HepG2 (cell line): Measurements from ENCODE around the gene CLDN24. TPM values are rescaled to one million over a fixed set of nuclear protein-coding genes. Genes with fewer than 3 reads are reported as not detected.

ENCODE experiments used
- ATAC-seq: fragments of 200-7000 bp; cut with Tn5 transposase; 3 replicates; pipeline ENCODE4 v1.9.1; 2020; ENCODE audit warnings: mild to moderate bottlenecking, moderate library complexity
- BruUV-seq: library from RNA; stranded (reverse); fragments of 400-500 nt; replicated peaks from 2 replicates; lab custom pipeline; 2021; lab: Mats Ljungman, UMichigan
- CTCF ChIA-PET: fragments of 300-600 bp; formaldehyde crosslinking; extraction: SDS; loops from one replicate; lab custom pipeline; 2021; ENCODE audit warnings: low total read pairs, inconsistent platforms, low intra/inter-chr PET ratio; lab: Yijun Ruan, JAX
- POLR2A ChIA-PET: fragments of 350-600 bp; sonication (Branson Sonifier 250); formaldehyde crosslinking; loops from one replicate; lab custom pipeline; 2020; ENCODE audit warnings: antibody characterized with exemption, inconsistent platforms; lab: Yijun Ruan, JAX
- DNase-seq: peaks from one replicate; pipeline ENCODE4 v3.0.0-alpha.2; 2015; ENCODE audit warnings: low spot score
- FAIRE-seq: peaks from 3 replicates; lab custom pipeline; 2011; peaks lifted over from hg19 to GRCh38; lab: Jason Lieb, UNC
- H2AFZ ChIP-seq: one replicate; pipeline ENCODE4 v1.6.1; 2011; ENCODE audit warnings: low read length, inconsistent platforms
- H3K27ac ChIP-seq: fragments of 300-600 bp; 3 replicates; pipeline ENCODE4 v1.8.0; 2011; ENCODE audit warnings: mixed run types, mild to moderate bottlenecking, mixed read lengths, low read length, inconsistent platforms; ENCODE audit not compliant: insufficient read depth; ENCODE audit errors: extremely low read length
- H3K27me3 ChIP-seq, 2 experiments: fragments of 200-600 bp in 1 of 2; 2 replicates in 1 of 2; 3 replicates in 1 of 2; pipeline versions ENCODE4 v1.6.0 to v1.8.0; 2011; ENCODE audit warnings: low read length in 2 of 2, mild to moderate bottlenecking in 2 of 2, moderate library complexity in 2 of 2, inconsistent platforms in 1 of 2; ENCODE audit not compliant: insufficient read depth in 2 of 2, control insufficient read depth in 1 of 2
- H3K36me3 ChIP-seq, 2 experiments: fragments of 200-600 bp in 1 of 2; replicated peaks in 1 of 2; 2 replicates in 1 of 2; 3 replicates in 1 of 2; pipeline versions ENCODE4 v1.5.1 to v1.8.0; 2011; ENCODE audit warnings: low read length in 2 of 2, inconsistent platforms in 1 of 2; ENCODE audit not compliant: insufficient read depth in 2 of 2, control insufficient read depth in 1 of 2
- H3K4me1 ChIP-seq: 2 replicates; pipeline ENCODE4 v1.5.1; 2012; ENCODE audit warnings: low read length, inconsistent platforms; ENCODE audit not compliant: insufficient read depth
- H3K4me2 ChIP-seq: 2 replicates; pipeline ENCODE4 v1.6.0; 2011; ENCODE audit warnings: low read depth, low read length, inconsistent platforms
- H3K4me3 ChIP-seq, 3 experiments: fragments of 200-600 bp in 1 of 3; sonication (generic), shearing (Covaris generic) in 1 of 3; replicated peaks in 1 of 3; 2 replicates each; pipeline ENCODE4 v1.5.1; 2011 to 2016; ENCODE audit warnings: low read length in 3 of 3, inconsistent platforms in 2 of 3, low read depth in 2 of 3, mild to moderate bottlenecking in 2 of 3, control low read depth in 1 of 3, mixed read lengths in 1 of 3; ENCODE audit not compliant: insufficient read depth in 1 of 3
- H3K79me2 ChIP-seq: one replicate; pipeline ENCODE4 v1.6.1; 2011; ENCODE audit warnings: low read length, inconsistent platforms; ENCODE audit not compliant: insufficient read depth
- H3K9ac ChIP-seq: 2 replicates; pipeline ENCODE4 v1.6.0; 2011; ENCODE audit warnings: mild to moderate bottlenecking, low read depth, low read length, inconsistent platforms; ENCODE audit not compliant: insufficient read depth
- H3K9me3 ChIP-seq: 2 replicates; pipeline ENCODE4 v1.5.1; 2012; ENCODE audit warnings: mild to moderate bottlenecking, low read length
- H4K20me1 ChIP-seq: 2 replicates; pipeline ENCODE4 v1.6.0; 2011; ENCODE audit warnings: inconsistent platforms, mild to moderate bottlenecking, low read length, moderate library complexity; ENCODE audit not compliant: insufficient read depth
- AGO1 ChIP-seq: fragments of 200-400 bp; formaldehyde crosslinking; IDR thresholded peaks from 2 replicates; pipeline ENCODE4 v1.6.1; 2017; ENCODE audit warnings: mild to moderate bottlenecking, low read depth, low read length, moderate library complexity; ENCODE audit not compliant: poor library complexity, severe bottlenecking
- ARID2 ChIP-seq: sonication (generic); formaldehyde crosslinking; IDR thresholded peaks from 2 replicates; pipeline ENCODE4 v1.8.1; 2022; ENCODE audit warnings: mild to moderate bottlenecking, missing genetic modification reagents, borderline replicate concordance
- ARNTL ChIP-seq: sonication (generic); formaldehyde crosslinking; IDR thresholded peaks from 2 replicates; pipeline ENCODE4 v1.4.0; 2020; ENCODE audit warnings: mild to moderate bottlenecking, missing genetic modification reagents
- FOXJ3 ChIP-seq: sonication (generic); formaldehyde crosslinking; IDR thresholded peaks from 2 replicates; pipeline ENCODE4 v1.4.0; 2020; ENCODE audit warnings: missing genetic modification reagents, mild to moderate bottlenecking, borderline replicate concordance
- SMC3 ChIP-seq: IDR thresholded peaks from 2 replicates; pipeline ENCODE4 v1.6.1; 2011; ENCODE audit warnings: low read length, improper control_type of control experiment
- TGIF2 ChIP-seq: IDR thresholded peaks from 2 replicates; pipeline ENCODE4 v1.6.1; 2016; ENCODE audit warnings: control low read depth, missing compliant biosample characterization
- ZNF317 ChIP-seq: sonication (generic); formaldehyde crosslinking; IDR thresholded peaks from 2 replicates; pipeline ENCODE4 v1.5.0; 2020; ENCODE audit warnings: mild to moderate bottlenecking, missing genetic modification reagents
- ZSCAN20 ChIP-seq: sonication (generic); formaldehyde crosslinking; IDR thresholded peaks from 2 replicates; pipeline ENCODE4 v1.4.0; 2020; ENCODE audit warnings: missing genetic modification reagents, mild to moderate bottlenecking, borderline replicate concordance
- WGBS: methylation state at CpG from one replicate; pipeline ENCODE4 v1.1.6; 2017; ENCODE audit warnings: low lambda C conversion rate; 5-methylcytosine and 5-hydroxymethylcytosine counted together
- in situ Hi-C: cut with HindIII; loops from 2 replicates; pipeline ENCODE4 v1.10.0; 2017; ENCODE audit warnings: low pct_unique_long_range_greater_than_20kb; ENCODE audit not compliant: extremely low pct_ligation_motif_present
- intact Hi-C: fragments of 100-400 bp; cut with micrococcal nuclease; formaldehyde crosslinking; loops from one replicate; pipeline ENCODE4 v1.10.0; 2022; ENCODE audit not compliant: unreplicated experiment
- polyA plus RNA-seq, 8 experiments: library from polyadenylated mRNA; depleted of rRNA in 3 of 8; stranded (reverse) in 7 of 8; unstranded in 1 of 8; fragments of >200 nt; fragmentation: Illumina TruSeq in 4 of 8; extraction: Trizol in 4 of 8; gene quantifications; 2 replicates each; pipeline versions ENCODE4 v1.2.1 to v1.2.3, GENCODE V29; 2011 to 2016; ENCODE audit warnings: low read depth in 4 of 8, missing spikeins in 1 of 8, mixed read lengths in 1 of 8; ENCODE audit not compliant: insufficient read depth in 1 of 8
- total RNA-seq, 5 experiments: library from RNA; depleted of rRNA; stranded (reverse); fragments of >200 nt; fragmentation: Illumina TruSeq; extraction: Trizol; gene quantifications; 2 replicates each; pipeline ENCODE4 v1.2.3, GENCODE V29; 2016; ENCODE audit warnings: low read depth in 1 of 5
- TF ChIP-seq, protein P1 (sequence below): sonication (generic); formaldehyde crosslinking; IDR thresholded peaks from 2 replicates; pipeline ENCODE4 v1.8.0; 2022; ENCODE audit warnings: missing genetic modification reagents, mild to moderate bottlenecking, borderline replicate concordance
- TF ChIP-seq, protein P2 (sequence below): sonication (generic); formaldehyde crosslinking; IDR thresholded peaks from 2 replicates; pipeline ENCODE4 v1.4.0; 2020; ENCODE audit warnings: missing genetic modification reagents, mild to moderate bottlenecking, borderline replicate concordance
- TF ChIP-seq, protein P3 (sequence below), 2 experiments: sonication (generic) in 1 of 2; formaldehyde crosslinking in 1 of 2; IDR thresholded peaks; 2 replicates each; pipeline versions ENCODE4 v1.4.0 to v1.6.1; 2018 to 2020; ENCODE audit warnings: missing genetic modification reagents in 2 of 2, borderline replicate concordance in 1 of 2, low read depth in 1 of 2, mild to moderate bottlenecking in 1 of 2, missing biosample characterization in 1 of 2
- TF ChIP-seq, protein P4 (sequence below): sonication (generic); formaldehyde crosslinking; IDR thresholded peaks from 2 replicates; pipeline ENCODE4 v1.5.0; 2020; ENCODE audit warnings: mild to moderate bottlenecking, missing genetic modification reagents, borderline replicate concordance

CLDN24 gene
- total and polyA plus RNA-seq, 2 of the 13 experiments (the other 11 are each of a cell fraction or from before 2014, with no cell fraction given): not detected

DNA sequence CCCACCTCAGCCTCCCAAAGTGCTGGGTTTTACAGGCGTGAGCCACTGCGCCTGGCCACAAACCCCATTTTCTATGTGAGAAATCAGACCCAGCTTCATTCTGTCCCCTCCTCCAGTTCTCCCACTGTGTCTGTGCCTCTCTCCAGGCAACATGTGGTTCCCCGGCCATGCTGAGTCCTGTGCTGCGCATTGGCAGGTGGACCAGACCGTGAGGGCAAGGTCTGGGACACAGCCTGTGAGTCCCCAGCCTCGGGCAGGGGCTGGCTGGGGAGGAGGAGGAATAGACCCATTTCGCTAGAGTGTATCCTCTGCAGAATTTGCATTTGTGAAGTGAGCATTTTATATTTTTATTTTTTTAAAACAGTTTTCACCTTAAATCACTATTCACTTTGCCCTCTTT, 21.5 kb upstream of the CLDN24 start (continued):
- TF ChIP-seq FOXJ3 (CRISPR knock-in tag) (no peak), ARID2 (CRISPR knock-in tag) (no peak)
- TF ChIP-seq, protein P1, sequence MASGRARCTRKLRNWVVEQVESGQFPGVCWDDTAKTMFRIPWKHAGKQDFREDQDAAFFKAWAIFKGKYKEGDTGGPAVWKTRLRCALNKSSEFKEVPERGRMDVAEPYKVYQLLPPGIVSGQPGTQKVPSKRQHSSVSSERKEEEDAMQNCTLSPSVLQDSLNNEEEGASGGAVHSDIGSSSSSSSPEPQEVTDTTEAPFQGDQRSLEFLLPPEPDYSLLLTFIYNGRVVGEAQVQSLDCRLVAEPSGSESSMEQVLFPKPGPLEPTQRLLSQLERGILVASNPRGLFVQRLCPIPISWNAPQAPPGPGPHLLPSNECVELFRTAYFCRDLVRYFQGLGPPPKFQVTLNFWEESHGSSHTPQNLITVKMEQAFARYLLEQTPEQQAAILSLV (CRISPR knock-in tag): no peak

DNA sequence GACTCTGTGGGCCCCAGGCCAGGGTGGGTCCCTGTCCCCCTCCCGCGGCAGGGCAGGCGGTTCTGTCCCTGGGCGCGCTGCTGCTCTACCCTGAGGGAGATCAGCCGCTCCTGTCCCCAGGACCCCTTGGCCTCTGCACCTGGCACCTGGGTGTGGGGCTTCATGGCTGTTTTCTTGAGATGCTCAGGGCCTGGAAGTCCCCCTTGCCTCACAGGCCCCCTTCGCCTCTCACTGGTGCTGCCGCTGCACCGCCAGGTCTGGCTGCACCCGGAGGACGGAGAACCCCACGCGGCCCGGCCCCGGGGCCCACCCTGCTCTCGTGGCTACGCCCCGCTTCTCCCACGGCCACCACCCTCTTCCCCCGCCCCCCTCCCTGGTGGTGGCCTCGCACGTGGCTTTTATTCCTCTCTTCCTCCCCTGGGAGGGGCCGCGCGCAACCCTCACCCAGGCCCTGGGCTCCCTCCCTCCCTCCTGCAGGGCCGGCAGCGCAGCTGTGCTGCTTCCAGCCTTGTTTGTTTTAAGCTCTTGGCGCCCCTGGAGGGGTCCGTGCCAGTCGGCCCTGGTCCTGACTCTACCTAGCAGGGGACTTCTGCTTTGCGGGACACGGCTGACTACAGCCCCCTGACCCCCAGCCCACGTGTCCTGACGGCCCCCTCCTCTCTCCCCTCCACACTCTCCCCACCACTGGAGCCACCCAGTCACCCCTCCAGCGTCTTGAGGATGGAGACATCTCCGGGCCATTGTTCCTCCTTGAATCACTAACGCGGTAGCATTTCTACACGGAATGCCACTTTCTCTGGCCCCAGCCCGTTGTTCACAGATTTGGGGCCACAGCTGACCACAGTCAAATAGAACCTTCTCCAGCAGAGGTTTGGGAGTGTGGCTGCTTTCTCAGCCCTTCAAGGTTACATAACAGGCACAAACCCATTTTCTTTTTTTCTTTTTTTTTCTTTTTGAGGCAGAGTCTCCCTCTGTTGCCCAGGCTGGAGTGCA, 20.6 kb upstream of the CLDN24 start:
- WGBS: 64% methylated on average over 33 of the region's 40 CpGs
- intact Hi-C loops: no loop called here
- no peaks in the 10 kb centered on the region for H3K9me3 ChIP-seq
- no peaks in the 10 kb centered on the region for H3K36me3 ChIP-seq
- no peak overlapping the region for H2AFZ ChIP-seq
- ATAC-seq: no peak
- H3K27ac ChIP-seq: no peak overlapping the region
- H3K4me3 ChIP-seq: no peak overlapping the region
- no peak for FAIRE-seq
- ChIA-PET CTCF (no interaction called here), POLR2A (no interaction called here)
- DNase-seq: no peak
- no peaks in the 10 kb centered on the region for H3K4me1 ChIP-seq
- no TSS peak for BruUV-seq
- no peak overlapping the region for H3K4me2 ChIP-seq
- H3K79me2 ChIP-seq: no peaks in the 10 kb centered on the region
- no peak overlapping the region for H3K9ac ChIP-seq
- H3K27me3 ChIP-seq: no peaks in the 10 kb centered on the region
- in situ Hi-C loops: no loop called here
- H4K20me1 ChIP-seq: no peaks in the 10 kb centered on the region
- TF ChIP-seq ARNTL (CRISPR knock-in tag) (no peak), TGIF2 (CRISPR knock-in tag) (no peak), ZNF317 (CRISPR knock-in tag) (no peak), SMC3 (no peak), ZSCAN20 (CRISPR knock-in tag) (no peak), AGO1 (no peak)
- TF ChIP-seq, protein P2, sequence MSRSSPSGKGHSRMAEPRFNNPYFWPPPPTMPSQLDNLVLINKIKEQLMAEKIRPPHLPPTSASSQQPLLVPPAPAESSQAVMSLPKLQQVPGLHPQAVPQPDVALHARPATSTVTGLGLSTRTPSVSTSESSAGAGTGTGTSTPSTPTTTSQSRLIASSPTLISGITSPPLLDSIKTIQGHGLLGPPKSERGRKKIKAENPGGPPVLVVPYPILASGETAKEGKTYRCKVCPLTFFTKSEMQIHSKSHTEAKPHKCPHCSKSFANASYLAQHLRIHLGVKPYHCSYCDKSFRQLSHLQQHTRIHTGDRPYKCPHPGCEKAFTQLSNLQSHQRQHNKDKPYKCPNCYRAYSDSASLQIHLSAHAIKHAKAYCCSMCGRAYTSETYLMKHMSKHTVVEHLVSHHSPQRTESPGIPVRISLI (CRISPR knock-in tag): no peak
- TF ChIP-seq, protein P3, sequence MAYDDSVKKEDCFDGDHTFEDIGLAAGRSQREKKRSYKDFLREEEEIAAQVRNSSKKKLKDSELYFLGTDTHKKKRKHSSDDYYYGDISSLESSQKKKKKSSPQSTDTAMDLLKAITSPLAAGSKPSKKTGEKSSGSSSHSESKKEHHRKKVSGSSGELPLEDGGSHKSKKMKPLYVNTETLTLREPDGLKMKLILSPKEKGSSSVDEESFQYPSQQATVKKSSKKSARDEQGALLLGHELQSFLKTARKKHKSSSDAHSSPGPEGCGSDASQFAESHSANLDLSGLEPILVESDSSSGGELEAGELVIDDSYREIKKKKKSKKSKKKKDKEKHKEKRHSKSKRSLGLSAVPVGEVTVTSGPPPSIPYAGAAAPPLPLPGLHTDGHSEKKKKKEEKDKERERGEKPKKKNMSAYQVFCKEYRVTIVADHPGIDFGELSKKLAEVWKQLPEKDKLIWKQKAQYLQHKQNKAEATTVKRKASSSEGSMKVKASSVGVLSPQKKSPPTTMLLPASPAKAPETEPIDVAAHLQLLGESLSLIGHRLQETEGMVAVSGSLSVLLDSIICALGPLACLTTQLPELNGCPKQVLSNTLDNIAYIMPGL (CRISPR knock-in tag; IDR thresholded peaks at IDR 0.05; ENCODE audit: borderline replicate concordance in 1 of 2, low read depth in 1 of 2): no peak
- TF ChIP-seq, protein P4, sequence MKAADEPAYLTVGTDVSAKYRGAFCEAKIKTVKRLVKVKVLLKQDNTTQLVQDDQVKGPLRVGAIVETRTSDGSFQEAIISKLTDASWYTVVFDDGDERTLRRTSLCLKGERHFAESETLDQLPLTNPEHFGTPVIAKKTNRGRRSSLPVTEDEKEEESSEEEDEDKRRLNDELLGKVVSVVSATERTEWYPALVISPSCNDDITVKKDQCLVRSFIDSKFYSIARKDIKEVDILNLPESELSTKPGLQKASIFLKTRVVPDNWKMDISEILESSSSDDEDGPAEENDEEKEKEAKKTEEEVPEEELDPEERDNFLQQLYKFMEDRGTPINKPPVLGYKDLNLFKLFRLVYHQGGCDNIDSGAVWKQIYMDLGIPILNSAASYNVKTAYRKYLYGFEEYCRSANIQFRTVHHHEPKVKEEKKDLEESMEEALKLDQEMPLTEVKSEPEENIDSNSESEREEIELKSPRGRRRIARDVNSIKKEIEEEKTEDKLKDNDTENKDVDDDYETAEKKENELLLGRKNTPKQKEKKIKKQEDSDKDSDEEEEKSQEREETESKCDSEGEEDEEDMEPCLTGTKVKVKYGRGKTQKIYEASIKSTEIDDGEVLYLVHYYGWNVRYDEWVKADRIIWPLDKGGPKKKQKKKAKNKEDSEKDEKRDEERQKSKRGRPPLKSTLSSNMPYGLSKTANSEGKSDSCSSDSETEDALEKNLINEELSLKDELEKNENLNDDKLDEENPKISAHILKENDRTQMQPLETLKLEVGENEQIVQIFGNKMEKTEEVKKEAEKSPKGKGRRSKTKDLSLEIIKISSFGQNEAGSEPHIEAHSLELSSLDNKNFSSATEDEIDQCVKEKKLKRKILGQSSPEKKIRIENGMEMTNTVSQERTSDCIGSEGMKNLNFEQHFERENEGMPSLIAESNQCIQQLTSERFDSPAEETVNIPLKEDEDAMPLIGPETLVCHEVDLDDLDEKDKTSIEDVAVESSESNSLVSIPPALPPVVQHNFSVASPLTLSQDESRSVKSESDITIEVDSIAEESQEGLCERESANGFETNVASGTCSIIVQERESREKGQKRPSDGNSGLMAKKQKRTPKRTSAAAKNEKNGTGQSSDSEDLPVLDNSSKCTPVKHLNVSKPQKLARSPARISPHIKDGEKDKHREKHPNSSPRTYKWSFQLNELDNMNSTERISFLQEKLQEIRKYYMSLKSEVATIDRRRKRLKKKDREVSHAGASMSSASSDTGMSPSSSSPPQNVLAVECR: no peak
